HG03575 (cell line): ENCODE measurements around the gene SLC22A14.
"Not testable (repeated sequence)": the region's sequence is repeated elsewhere in the genome, so short reads cannot be mapped to it uniquely, and the experiment has no call there.

ENCODE experiments used
- ATAC-seq: cut with Tn5 transposase; IDR thresholded peaks from one replicate; pipeline ENCODE4 v1.9.1; 2021; ENCODE audit not compliant: unreplicated experiment, insufficient number of reproducible peaks, low FRiP score; ENCODE audit errors: extremely low read depth

Gene SLC22A14

GRCh38 chr3:38268087-38268486, 14.0 kb upstream of the SLC22A14 start:
- no peak for ATAC-seq

DNA sequence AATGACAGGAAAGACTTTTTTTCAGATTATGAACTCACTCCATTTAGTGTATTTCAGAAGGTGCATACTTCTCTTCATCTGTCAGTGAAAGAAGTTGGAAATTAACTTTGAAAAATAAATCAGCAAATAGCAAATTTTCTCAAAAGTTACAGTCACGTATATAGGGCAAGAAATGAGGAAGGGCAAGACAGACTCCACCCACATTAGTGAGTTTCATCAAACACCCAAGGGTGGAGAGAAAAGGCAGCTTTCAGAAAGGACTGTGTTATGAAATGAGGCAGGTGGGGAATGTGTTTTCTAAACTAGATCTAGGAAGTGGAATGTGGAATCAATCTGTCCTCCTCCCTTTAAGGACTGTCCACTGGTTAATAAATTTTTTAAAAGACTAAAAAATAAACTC, 13.6 kb upstream of the SLC22A14 start:
- no peak for ATAC-seq

DNA sequence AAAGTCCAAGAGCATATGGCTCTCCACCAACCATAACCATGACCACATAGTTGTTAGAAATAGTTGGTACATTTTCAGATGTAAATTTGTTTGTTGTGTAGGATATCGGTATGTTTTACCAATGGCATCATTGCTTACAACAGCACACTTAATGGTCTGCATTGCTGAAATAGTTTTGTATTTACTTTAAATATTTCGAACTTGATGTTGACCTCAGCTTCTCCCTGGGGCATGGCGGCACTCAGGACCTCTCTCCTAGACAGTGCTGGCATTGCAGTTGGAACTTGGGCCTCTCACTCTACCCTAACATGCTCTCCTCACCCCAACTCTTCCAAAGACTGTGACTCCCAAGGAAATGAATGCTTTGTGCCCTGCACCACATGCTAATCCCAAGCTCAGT, 11.5 kb upstream of the SLC22A14 start:
- no peak for ATAC-seq

DNA sequence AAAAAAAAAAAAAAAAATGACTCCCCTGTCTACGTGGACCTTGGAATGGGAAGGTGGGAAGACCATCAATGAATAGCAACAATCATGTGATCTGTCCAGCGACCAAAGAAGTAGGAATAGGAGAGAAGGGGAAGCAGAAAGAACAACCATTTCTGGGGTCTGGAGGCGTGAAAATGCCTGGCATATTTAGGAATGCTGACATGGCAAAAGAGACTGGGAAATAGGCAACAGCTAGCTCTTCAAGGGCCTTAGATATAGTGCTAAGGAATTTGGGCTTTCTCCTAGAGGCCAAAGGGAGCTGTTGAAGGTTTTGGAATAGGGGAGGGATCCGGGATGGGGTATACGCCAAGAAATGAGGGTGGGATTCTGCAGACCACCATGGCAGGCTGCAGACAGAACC, 10.5 kb upstream of the SLC22A14 start:
- ATAC-seq = no peak

DNA sequence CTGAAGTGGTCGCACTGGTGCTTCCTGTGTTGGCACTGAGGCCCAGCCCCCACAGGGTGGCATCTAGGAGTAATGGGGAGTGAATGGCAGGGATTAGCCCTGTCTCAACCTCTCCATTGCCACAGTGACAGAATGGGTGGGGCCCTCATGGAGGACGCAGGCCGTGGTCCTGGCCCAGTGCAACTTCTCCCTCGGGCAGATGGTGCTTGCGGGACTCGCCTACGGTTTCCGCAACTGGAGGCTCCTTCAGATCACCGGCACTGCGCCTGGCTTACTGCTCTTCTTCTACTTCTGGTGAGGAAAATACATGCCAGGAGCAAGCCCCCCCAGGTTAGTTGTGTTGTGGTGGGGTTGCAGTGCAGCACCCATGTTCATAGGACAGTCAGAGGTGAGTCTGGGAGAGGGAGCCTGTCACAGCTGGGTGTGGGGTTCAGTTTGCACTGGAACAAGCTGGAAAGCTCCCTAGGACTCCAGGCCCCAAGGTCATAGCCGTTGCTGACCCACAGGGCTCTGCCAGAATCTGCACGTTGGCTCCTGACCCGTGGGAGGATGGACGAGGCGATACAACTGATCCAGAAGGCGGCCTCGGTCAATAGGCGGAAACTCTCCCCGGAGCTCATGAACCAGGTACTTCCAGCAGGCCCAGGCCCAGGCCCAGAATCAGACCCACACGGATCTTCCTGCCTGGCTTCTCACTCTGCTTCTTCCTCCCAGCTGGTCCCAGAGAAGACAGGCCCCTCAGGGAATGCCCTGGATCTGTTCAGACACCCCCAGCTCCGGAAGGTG, 7.0 kb upstream of the SLC22A14 start:
- ATAC-seq = no peak

DNA sequence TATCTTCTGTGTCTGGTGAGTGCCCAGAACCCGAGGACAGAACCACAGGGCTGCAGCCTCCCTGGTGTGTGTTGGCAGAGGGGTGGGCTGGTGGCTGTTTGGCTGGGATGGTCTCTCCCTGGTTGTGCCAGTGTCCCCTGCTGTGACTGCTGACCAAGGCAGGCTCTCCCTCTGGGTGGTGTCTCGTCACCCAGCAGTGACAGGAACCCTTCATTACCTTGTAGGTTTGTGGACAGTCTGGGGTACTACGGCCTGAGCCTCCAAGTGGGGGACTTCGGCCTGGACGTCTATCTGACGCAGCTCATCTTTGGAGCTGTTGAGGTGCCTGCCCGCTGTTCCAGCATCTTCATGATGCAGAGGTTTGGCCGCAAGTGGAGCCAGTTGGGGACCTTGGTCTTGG, 6.4 kb upstream of the SLC22A14 start:
- ATAC-seq = no peak

GRCh38 chr3:38276081-38276916, 5.8 kb upstream of the SLC22A14 start:
- no peak for ATAC-seq

DNA sequence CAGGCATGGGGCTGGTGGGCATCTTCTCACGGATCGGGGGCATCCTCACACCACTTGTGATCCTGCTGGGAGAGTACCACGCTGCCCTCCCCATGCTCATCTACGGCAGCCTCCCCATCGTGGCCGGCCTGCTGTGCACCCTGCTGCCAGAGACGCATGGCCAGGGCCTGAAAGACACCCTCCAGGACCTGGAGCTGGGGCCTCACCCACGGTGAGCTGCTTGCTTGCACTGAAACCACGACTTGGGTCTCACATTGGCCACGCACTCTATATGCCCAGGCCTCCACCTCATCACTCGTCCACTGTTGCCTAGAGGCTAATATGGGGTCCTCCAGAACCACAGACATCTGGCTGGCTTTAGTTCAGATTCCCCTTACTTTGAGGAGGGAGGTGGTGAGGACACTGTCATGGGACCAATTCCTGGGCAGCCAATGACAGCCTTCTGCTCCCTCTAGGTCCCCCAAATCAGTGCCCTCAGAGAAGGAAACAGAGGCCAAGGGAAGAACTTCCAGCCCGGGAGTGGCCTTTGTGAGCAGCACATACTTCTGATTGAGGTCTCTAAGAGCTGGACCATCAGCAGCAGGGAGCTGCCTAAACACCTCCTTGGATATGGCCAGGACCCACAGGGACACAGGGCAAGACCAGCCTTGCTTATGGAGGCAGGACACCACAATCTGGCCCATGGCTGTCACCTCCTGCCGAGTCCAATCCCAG, 5.0 kb upstream of the SLC22A14 start:
- no peak for ATAC-seq

- ATAC-seq = no peak
These were observed 3.3 kb upstream of the SLC22A14 start for GRCh38 chr3:38278841-38279240.

DNA sequence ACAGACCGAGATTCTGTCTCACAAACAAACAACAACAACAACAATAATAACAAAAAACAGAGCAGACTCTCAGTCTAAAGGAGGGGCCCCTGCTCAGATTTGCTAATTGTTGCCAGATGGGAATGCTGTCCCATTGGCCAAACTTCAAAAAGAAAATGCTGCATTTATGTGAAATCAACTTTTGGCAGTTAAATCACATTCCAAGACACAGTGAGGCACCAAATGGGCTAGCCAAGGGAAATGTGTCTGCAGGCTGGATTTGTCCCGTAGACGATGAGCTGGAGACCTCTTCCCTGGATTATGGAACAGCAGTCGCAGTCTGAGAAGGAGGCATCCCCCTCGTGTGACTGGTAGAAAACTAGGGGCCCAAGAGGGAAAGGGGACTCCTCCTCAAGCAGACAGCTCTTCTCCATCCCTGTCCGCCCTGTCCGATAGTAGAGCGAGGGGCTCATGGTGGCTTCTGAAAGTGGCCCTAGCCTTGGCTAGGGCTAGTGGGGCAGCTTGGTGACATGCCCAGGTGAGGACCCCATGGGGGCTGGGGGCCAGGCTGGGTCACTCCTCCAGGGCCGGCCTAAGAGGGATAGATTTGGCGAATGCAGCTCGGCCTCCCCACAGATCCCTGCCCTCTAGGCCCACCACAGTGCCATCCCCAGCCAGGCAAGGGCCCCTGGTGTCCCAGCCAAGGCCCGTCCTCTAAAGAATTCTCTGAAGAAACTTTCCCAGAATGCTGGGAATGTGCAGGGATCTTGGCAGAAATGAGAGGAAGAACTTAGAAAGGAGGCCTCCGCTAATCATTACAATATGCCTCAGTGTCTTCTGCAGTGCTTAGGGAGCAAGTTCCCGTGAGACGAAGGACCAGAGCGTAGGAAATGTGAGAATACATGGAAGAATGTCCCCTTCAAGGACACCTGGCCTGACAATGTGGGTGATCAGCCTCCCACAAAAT, 2.0 kb downstream of the SLC22A14 start:
- no peak for ATAC-seq

DNA sequence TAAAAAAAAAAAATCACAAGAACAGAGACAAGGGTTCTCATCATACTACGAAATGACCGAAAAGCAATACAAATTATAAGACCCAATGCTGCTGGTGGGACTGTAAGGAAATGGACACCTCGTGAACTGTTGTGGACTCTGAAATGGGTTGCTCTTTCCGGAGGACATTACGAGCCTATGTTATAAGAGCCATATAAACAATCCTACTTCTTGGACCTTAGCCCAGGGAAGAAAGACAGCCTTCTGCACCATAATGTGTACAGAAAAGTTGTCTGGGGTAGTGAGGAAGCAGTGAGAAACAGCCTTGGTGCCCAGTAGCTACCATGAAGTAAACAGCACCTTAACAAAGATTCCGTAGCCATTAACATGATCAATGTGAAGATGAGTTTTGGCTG, 2.7 kb downstream of the SLC22A14 start:
- ATAC-seq = no peak

DNA sequence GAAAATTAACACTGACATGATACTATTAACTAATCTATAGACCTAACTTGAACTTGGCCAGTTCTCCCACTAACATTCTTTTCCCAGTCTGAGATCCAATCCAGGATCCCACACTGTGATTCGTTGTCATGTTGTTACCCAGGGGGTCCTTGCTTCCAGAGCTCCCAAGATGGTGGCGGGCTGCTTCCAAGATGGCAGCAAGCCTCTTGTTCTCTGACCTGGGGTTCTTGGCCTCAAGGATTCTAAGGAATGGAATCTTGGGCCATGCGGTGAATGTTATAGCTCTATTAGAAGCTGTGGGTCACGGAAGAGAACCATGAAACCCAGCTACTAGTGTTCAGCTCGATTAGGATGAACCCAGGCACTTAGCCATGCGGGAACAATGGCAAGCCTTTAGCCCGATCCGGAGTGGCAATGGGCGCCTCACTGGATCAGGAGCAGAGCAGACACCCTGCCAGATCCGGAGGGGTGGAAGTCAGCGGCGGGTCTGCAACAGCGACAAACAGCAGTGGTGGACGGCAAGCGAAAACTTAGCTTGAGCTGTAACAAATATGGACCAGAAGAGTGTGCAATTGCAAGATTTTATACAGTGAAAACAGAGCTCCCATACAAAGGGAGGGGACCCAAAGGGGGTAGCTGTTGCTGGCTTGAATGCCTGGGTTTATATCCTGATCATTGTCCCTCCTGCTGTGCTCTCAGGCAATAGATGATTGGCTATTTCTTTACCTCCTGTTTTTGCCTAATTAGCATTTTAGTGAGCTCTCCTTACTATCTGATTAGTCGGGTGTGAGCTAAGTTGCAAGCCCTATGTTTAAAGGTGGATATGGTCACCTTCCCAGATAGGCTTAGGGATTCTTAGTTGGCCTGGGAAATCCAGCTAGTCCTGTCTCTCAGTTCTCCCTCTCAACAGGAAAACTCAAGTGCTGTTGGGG, 7.5 kb downstream of the SLC22A14 start:
- ATAC-seq = not testable (repeated sequence)

DNA sequence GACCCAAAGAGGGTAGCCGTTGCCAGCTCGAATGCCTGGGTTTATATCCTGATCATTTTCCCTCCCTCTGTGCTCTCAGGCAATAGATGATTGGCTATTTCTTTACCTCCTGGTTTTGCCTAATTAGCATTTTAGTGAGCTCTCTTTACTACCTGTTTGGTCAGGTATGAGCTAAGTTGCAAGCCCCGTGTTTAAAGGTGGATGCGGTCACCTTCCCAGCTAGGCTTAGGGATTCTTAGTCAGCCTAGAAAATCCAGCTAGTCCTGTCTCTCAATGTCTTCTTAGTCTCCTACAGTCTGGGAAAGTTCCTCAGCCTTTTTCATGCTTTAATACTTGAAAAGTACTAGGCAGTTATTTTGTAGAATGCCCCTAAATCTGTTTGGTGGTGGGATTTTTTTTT, 15.0 kb downstream of the SLC22A14 start:
- not testable (repeated sequence) for ATAC-seq

DNA sequence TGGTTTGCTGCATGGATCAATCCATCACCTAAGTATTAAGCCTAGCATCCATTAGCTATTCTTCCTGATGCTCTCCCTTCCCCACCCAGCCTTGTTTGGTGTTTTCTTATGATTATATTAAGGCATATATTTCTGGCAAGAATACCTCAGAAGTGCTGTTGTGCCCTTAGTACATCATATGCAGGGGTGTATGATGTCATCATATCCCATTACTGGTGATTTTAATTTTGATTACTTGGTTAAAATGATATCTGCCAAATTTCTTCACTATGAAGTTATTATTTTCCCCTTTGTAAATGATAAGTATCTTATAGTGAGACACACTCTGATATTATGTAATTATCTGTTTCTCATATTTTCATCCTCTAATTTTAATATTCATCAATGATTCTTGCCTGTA, 15.4 kb downstream of the SLC22A14 start:
- ATAC-seq = no peak

- ATAC-seq = no peak
These were observed 16.0 kb downstream of the SLC22A14 start for GRCh38 chr3:38297947-38298711.

DNA sequence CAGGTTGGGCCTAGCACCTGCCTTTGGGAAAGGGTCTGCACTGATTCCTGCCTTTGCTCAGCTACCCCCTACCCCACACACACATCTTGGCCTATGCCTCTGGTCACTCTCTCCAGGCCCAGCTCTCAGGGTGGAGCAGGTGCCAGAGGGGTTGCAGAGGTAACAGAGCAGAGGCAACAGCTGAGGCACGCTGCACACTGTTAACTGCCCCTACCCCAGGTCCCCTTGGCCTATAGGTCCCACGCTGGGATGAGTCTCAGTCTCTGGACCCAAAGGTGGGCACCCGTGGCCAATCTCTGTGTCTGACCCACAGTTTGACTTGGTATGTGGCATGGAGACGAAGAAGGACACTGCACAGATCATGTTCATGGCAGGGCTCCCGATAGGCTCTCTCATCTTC, 24.8 kb downstream of the SLC22A14 start:
- no peak for ATAC-seq

- ATAC-seq = no peak
These were observed 25.5 kb downstream of the SLC22A14 start for GRCh38 chr3:38307599-38307998.
